Right kidney (tissue), 1 donor: ENCODE data around the gene ZBP1.

ENCODE experiments used
- DNase-seq: peaks from one replicate; pipeline ENCODE4 v3.0.0-alpha.2; 2016

The ZBP1 gene

GRCh38 chr20:57616143-57616951, 3.9 kb downstream of the ZBP1 start:
- DNase-seq, result no peak

- no peak for DNase-seq
These were observed 4.8 kb downstream of the ZBP1 start for GRCh38 chr20:57615445-57615811.

GRCh38 chr20:57614490-57615444, 5.5 kb downstream of the ZBP1 start:
- no peak for DNase-seq

GRCh38 chr20:57613481-57613921, 6.7 kb downstream of the ZBP1 start:
- no peak for DNase-seq

- DNase-seq, result no peak
These were observed 7.3 kb downstream of the ZBP1 start for GRCh38 chr20:57612916-57613315.

- DNase-seq, result no peak
These were observed 7.8 kb downstream of the ZBP1 start for GRCh38 chr20:57612436-57612835.

GRCh38 chr20:57611586-57612311, 8.5 kb downstream of the ZBP1 start:
- no peak for DNase-seq

GRCh38 chr20:57610261-57610952, 9.8 kb downstream of the ZBP1 start:
- no peak for DNase-seq

- no peak for DNase-seq
These were observed 10.4 kb downstream of the ZBP1 start for GRCh38 chr20:57609842-57610167.

- DNase-seq, result no peak
These were observed 11.0 kb downstream of the ZBP1 start for GRCh38 chr20:57609086-57609841.

- no peak for DNase-seq
These were observed 11.7 kb downstream of the ZBP1 start for GRCh38 chr20:57608516-57608915.

- no peak for DNase-seq
These were observed 14.3 kb downstream of the ZBP1 start for GRCh38 chr20:57605878-57606277.

GRCh38 chr20:57605045-57605444, 15.2 kb downstream of the ZBP1 start:
- no peak for DNase-seq

GRCh38 chr20:57603120-57603519, 17.1 kb downstream of the ZBP1 start:
- DNase-seq, result no peak

- no peak for DNase-seq
These were observed 18.5 kb downstream of the ZBP1 start for GRCh38 chr20:57601737-57602136.

- no peak for DNase-seq
These were observed 19.0 kb downstream of the ZBP1 start for GRCh38 chr20:57601211-57601570.

- DNase-seq, result no peak
These were observed 19.7 kb downstream of the ZBP1 start for GRCh38 chr20:57600320-57601210.

- no peak for DNase-seq
These were observed 21.7 kb downstream of the ZBP1 start for GRCh38 chr20:57598491-57598890.

- DNase-seq, result no peak
These were observed 22.2 kb downstream of the ZBP1 start for GRCh38 chr20:57598060-57598459.
